Activated CD8-positive, alpha-beta memory T cell treated with anti-CD3 and anti-CD28 coated beads, Interleukin-2, amount 50 U/mL, for 24 hours (primary cell): ENCODE measurements around the gene ABHD6.
"Not testable (repeated sequence)": the region's sequence is repeated elsewhere in the genome, so short reads cannot be mapped to it uniquely, and the experiment has no call there.

Experiments used
- DNase-seq: peaks from one replicate; pipeline ENCODE4 v3.0.0-alpha.2; 2020; ENCODE audit errors: extremely low read depth

The ABHD6 gene

GRCh38 chr3:58242340-58242739 lies 4.7 kb downstream of the ABHD6 start:
- no peak for DNase-seq

- not testable (repeated sequence) for DNase-seq
These were observed 5.3 kb downstream of the ABHD6 start for GRCh38 chr3:58242860-58243259.

- no peak for DNase-seq
These were observed 6.5 kb downstream of the ABHD6 start for GRCh38 chr3:58243976-58244585.

- no peak for DNase-seq
These were observed 8.8 kb downstream of the ABHD6 start for GRCh38 chr3:58246148-58247047.

GRCh38 chr3:58249358-58250092 lies 11.9 kb downstream of the ABHD6 start:
- no peak for DNase-seq

GRCh38 chr3:58250093-58250707 lies 12.6 kb downstream of the ABHD6 start:
- no peak for DNase-seq

- no peak for DNase-seq
These were observed 14.0 kb downstream of the ABHD6 start for GRCh38 chr3:58251631-58252035.

GRCh38 chr3:58254144-58254543 lies 16.6 kb downstream of the ABHD6 start:
- no peak for DNase-seq

- no peak for DNase-seq
These were observed 18.5 kb downstream of the ABHD6 start for GRCh38 chr3:58256061-58256460.

GRCh38 chr3:58256511-58256910 lies 18.9 kb downstream of the ABHD6 start:
- DNase-seq: no peak

- no peak for DNase-seq
These were observed 20.9 kb downstream of the ABHD6 start for GRCh38 chr3:58258392-58259055.

GRCh38 chr3:58260261-58260731 lies 22.7 kb downstream of the ABHD6 start:
- no peak for DNase-seq

- no peak for DNase-seq
These were observed 23.1 kb downstream of the ABHD6 start for GRCh38 chr3:58260733-58261132.

GRCh38 chr3:58261954-58262666 lies 24.5 kb downstream of the ABHD6 start:
- DNase-seq: no peak

GRCh38 chr3:58266577-58266976 lies 29.0 kb downstream of the ABHD6 start:
- DNase-seq: no peak

- DNase-seq: not testable (repeated sequence)
These were observed 30.0 kb downstream of the ABHD6 start for GRCh38 chr3:58267543-58267942.

- no peak for DNase-seq
These were observed 31.8 kb downstream of the ABHD6 start for GRCh38 chr3:58269356-58269755.

- no peak for DNase-seq
These were observed 32.9 kb downstream of the ABHD6 start for GRCh38 chr3:58270485-58270884.

GRCh38 chr3:58271901-58272501 lies 34.4 kb downstream of the ABHD6 start:
- DNase-seq: no peak

- DNase-seq: no peak
These were observed 35.3 kb downstream of the ABHD6 start for GRCh38 chr3:58272891-58273290.
